Measurements from ENCODE around the gene DNAI2.

The DNAI2 gene

DNA sequence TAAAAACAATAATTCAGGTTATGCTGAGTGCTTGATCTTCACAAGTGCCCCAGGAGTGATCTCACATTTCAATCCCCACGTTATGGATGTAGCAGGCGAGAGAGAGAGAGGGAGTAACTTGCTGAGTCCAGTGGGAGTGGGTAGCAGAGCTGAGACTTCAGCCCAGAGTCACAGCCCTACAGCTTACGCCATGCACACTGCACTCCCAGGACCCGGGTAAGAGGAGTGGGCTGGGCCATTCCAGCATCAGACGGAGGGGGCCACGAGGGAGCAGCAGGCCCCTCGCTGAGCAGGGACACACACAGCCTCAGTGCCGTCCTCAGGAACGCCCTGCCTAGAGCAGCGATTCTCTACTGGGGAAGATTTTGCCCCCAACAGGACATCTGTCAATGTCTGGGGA is 42.2 kb downstream of the DNAI2 start:
- DNase-seq: no peak

DNA sequence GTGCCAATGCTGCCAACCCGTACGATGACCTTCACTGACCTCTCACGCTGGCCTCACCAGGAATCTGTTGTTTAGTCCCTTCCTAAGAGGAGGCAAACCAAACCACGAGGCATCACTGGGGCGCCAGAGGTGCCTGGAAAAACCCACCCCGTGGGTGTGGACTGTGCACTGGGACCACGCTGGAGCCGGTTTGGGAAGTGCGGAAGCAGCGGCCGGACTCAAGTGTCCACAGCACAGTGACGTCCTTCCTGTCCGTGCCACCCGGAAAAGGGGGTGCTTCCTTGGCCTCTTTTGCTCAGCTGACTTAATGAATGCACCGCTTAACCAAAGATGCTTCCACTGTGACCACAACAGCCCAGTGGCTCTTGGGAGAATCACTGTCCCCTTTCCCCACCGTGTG is 43.0 kb downstream of the DNAI2 start:
- no peak for DNase-seq

DNA sequence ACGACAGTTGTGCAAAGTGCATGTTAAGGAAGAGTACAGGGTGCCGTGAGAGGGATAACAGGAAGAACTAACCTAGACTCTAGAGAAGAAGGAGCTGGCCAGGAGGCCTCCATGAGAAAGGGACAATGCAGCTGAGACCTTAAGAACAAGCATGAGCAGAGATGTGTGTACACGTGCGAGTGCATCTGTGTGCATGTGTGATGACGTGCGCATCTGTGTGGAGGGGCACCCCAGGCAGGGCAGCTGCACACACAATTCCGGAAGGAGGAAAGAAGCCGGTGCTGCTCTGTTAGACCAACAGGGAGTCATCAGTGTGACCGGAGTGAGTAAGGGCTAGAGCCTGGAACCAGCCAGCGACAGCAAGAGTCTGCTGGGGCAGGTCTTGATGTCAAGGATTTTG is 44.4 kb downstream of the DNAI2 start:
- DNase-seq: no peak

DNA sequence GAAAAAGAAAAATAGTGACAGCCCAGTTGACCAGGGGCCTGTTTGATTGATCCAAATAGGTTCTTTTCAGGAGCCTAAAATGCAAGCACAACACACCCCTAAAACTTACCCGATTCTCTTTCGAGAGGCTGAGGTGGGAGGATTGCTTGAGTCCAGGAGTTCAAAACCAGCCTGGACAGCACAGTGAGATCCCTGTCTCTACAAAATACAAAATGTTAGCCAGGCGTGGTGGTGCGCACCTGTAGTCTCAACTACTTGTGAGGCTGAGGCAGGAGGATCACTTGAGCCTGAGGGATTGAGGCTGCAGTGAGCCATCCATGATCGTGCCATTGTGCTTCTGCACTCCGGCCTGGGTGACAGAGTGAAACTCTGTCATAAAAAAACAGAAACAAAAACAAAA is 50.5 kb downstream of the DNAI2 start:
- no peak for DNase-seq

DNA sequence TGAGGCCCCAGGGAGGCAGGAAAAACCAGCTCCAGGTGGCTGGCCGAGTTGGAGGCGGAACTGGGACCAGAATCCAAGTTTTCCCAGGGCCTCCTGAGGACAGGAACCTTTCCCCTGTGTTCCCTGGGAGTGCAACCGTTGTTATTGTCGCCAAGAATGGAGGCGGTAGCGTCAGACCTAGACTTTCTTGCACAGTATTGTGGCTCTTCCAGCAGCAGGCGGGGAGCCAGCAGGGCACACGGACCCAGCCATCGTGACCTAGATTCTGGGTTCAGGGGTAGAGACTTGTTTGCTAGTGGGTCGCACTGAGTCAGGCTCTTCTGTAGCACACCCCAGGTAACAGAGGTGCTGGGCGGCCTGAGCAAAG is 51.3 kb downstream of the DNAI2 start:
- no peak for DNase-seq

DNA sequence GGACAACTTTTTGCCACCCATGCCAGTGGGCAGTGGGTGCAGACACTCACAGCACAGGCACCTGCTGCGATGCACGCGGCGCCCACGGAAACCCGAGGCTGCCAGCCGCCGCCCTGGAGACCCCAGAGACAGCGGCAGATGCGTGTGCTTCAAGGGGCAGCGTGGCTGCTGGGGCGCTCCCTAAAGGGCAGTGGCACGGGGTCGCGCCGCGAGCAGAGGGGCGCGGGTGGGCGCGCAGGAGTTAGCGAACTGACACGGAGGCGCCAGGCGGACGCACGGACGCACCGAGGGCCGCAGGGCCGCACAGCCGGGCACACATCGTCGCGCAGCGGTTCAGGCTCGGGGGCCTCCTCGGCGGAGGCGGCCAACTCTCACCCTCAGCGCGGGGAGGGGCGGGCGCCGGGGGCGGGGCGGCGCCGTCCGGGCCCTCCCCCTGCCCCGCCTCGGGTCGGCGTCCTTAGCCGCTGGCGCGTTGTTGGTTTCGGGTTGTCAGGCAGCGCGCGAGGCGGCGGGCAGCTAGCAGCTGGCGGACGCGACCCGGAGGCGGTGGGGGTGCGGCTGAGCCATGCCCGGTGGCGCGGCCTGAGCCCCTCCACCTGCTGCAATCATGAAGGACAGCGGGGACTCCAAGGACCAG is 51.8 kb downstream of the DNAI2 start, which contains the start of gene KIF19:
KIF19 (plus strand) TSS at position 484 of the 637 bp plus-strand sequence; CDS start at position 608, 124 bp downstream.
- no peak for DNase-seq

DNA sequence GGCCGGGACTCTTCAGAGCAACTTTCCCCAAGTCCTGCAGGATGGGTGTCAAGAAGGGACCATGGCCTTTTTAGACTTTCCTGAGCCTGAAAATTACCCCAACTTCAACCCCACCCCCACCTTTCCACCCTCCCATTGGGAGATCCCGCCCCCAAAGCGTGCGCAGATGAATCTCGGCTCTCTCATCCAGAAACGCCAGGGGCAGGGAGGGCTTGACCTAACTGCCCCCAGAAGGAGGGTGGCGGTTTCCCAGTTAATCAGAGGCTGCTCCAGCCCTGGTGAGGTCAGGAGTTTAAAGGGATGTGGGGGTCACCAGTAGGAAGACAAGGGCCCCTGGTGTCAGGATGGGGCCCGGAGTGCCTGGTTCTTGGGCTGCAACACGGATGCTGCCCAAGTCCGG is 52.5 kb downstream of the DNAI2 start:
- DNase-seq: no peak

DNA sequence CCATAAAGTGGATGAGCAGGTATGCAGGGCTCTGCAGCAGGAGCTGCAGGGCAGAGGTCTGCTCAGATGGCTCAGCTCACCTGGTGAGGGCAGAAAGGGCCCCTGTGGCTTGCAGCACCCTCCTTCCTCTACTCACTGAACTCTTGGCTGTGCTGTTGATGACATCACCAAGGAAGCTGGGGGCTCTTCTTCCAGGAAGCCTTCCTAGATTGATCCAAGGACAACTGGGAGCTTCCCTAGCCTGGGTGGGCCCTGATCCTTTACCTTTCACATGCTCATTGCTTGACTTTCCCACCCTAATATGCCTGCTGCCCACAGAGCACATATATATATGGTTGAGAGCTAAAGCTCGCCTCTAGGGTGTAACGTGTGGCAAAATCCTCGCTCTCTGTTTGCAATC is 54.5 kb downstream of the DNAI2 start:
- DNase-seq: no peak

DNA sequence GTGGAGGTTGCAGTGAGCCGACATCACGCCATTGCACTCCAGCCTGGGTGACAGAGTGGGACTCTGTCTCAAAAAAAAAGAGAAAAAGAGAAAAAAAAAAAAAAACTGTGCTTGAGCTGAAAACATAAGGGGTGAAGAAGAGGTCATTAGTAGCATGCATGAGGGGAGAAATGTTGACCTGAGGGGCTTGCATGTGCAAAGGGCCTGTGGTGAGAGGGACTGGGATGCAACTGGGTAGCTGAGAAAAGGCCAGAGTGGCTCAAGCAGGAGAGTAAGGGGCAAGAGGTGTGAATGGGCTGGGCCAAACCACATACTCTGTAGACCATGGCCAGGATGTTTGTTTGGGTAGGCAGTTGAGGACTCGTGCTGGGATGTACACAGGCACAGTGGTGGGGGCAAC is 55.3 kb downstream of the DNAI2 start:
- no peak for DNase-seq

DNA sequence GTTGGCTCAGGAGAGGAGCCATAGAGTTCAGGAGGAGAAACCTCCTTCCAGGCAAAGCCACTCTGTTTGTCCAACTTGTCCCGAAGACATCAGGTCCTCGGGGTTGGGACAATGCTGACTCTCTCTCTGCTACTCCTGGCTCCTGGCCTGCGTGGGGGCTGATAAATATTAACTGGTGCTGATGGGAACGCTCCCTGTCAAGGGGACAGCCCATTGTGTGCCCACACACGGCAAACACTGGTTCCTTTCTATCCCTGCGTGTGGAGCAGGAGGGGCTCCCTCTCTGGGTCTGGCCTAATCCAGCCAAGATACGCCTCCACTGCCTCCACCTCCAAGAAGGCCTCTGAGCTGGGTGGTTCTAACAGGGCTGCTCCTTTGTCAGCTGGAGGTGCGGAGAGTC is 56.4 kb downstream of the DNAI2 start:
- DNase-seq: no peak

DNA sequence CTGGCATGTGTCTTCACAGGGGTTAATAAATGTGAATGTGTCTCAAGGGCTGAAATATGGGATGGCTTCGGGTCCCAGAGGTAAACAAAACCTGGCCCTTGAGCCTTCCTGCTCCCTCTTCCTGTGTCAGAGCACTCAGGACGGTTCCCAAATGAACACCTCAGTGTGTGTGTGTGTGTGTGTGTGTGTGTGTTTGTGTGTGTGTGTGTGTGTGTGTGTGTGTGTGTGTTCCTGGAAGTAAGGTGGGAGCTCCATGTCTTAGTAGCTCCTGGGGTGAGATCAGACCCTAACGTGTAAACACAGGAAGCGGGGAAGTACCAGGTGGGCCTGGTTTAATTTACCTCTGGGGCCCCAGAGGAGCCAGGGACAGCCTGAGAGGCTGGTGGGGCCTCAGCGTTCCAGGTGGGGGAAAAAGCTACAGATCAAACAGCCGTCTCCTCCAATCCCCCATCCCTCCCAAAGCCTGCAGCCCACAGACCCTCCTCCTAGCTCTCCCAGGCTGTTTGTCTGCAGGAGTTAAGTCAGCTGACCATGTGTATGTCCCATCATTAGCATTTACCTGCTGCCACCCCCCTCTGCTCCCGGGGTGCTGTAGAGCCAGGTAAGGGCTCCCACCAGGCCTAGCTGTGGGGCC is 58.1 kb downstream of the DNAI2 start:
- DNase-seq: no peak

DNA sequence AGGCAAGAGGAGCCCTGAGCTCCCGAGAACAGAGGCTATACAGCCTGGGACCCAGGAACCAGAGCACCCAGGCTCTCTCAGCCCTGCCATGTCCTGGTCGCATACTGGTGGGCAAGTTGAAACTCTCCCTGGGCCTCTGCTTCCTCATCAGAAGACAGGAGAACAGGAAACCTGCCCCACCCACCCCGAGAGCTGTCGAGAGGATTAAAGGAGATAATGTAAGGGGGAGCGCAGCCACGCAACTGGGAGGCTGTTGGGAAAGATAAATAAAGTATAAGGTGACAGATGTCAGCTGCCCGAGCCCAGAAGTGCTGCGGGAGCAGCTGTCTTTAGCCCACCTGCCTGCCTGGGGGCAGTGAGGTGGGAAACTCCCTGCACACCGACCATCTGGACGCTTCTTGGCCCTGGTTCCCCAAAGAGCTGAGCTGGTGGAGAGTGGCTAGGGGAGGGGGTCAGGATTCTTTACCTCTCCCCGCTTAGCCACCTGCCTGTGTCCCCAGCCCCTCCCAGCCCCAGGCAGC is 58.8 kb downstream of the DNAI2 start:
- DNase-seq: no peak

DNA sequence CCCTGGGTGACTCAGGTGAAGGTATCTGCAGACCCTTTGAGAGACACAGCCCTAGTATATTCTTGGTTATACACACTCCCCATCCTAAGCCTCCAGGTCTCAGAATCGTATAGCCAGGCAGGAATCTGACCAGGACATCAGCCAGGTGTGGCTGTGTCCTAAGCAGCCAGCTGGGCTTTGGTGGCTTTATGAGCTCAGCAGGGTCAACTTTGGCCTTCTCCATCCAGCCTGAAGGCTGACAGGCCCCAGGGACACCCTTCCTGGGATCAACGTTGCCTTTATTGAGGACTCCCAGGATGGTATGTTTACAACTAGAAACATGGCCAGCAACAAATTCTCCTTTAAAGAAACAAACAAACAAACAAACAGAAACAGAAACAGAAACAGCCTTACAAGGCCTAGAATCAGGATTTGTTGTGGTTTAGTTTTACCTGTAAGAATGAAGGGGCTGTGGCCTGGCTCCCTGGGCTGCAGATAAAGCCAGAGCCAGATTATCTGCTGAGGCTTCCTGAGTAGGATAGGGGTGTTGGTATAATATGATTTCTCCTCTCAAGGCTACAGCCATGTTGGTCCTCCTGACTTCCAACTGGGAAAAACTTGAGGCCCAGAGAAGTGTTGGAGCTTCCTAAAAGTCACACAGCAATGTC is 60.5 kb downstream of the DNAI2 start:
- DNase-seq: no peak

DNA sequence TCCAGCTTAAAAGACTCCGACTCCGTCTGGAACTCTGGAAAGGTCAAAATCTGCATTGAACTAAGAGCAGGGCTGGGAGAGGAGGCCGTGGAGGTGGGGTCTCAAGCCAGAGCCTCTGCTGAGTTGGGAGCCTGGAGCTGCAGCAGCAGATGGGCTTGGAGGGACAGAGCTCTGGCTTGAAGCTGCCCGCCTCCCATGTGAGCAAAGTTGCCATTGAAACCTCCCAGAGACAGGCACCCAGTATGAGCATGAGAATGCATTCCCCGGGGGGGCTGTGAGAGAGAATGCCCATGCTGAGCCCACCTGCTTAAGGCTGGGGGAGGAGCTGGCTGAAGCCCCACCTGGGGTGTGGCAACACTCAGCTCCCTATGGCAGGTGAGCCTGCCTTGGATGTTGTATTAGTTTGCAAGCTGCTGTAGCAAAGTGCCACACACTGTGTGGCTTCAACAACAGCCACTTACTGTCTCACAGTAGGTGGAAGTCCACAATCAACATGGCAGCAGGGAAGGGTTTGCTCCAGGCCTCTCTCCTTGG is 61.6 kb downstream of the DNAI2 start:
- DNase-seq: no peak

DNA sequence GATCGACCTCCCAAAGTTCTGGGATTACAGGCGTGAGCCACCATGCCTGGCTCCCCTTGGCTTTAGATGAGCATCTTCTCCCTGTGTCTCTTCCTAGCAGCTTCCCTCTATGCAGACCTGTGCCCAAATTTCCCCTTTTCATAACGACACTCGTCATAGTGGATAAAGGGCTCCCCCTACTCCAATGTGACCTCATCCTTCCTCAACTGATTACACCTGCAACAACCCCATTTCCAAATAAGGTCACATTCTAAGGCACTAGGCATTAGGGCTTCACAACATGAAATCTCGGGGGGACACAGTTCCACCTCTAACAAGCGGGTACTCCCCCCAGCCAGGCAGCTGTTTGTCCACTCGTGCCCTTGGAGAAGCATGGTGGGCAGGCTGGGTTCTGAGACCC is 62.3 kb downstream of the DNAI2 start:
- no peak for DNase-seq

DNA sequence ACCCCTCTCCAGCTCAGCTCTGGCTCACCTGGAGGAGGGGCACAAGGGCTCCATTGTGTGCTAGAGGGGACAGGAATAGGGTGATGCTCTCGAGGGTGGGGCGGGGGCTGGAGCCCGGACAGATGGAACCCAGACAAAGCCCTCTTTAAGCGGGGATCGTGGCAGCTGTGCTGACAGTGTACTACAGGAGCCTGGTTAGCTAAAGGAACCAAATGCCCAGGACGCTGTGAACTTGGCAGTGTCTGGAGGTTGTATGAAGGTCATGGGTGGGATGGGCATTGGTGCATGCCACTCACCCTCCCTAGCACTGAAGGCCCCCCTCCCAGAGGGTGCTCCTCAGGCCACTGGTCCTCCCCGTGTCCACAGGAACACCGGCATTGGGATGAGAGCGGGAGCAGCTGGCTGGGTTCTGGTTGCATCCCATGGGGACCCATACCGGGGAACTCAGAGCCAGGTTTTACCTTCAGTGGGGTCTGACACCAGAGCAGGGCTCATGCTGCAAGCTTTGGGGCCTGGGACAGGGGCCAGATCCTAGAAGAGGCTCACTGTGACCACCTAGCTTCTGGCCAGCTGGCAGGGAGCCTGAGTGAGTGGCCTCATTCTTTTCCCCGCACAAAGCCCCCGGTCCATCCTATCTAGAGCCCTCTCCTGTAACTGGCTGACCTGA is 63.9 kb downstream of the DNAI2 start:
- DNase-seq: no peak

DNA sequence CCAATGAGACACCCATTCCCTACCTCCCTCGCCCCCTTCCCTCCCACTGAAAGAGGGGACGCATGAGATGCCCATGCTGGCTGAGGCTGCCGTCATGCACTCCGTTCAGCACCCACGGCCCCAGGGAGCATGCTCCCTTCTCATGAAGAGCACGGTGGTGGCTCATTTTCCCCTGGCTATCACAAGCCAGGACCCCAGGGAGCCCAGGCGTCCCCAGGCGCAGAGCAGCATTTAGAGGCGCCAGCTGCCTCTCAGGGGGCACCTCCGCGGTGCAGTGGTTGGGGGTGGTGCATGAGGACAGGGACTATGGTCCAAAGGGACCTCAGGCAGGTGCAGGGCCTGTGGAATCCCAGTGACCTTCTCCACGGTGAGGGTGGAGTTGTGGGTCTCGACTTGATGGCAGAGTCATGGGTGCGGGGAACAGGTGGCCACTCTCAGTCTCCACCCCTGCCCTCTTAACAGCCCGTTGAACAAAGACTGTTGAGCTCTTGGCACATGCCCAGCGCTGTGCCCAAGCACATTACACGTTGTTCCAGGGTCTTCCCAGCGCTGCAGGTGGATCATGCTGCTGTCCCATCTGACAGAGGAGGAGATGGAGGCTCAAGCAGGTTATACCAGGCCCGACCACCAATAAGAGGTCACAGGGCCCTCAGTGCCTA is 65.6 kb downstream of the DNAI2 start:
- no peak for DNase-seq

DNA sequence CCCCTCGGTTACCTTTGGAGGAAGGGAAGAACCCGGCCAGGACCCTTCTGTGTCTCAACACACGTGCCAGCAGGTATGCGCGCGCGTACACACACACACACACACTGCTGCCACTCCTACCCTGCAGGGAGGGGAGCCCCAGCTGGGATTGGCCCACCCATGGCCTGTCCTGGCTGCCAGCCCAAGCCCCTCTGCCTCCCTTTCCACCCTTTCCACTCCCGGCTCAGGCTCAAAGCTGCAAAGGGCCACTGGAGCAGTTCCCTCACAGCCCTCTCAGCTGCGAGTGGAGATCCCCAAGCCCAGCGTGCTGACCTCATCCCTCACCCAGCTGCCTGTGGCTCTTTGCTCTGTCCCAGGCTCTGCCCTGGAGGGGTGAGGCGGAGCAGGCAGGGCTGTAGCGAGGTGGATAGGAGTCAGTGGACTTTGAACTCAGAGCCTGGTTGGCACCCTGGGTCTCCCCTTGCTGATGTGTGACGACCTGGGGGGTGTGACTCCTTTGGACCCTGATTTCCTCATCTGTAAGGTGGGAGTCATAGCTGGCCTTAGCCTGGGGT is 66.5 kb downstream of the DNAI2 start:
- DNase-seq: no peak

DNA sequence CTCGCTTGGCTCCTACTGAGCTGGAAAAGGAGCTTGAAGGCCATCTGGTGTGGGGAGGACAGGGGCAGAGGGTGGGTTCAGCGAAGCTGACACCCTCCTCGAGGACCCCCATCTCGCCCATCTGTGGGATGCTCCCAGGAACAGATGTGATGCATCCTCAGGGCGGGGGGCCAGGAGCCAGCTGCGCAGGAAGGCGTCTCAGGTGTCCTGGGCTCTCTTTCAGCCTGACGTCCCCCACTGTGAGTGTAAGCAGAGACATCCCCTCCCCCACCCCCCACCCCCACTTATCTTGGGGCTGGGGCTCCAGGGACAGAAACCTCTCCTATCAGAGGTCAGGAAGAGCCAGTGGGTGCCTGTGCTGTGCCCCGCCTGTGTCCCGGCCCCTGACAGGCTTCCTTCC is 68.2 kb downstream of the DNAI2 start:
- DNase-seq: no peak

DNA sequence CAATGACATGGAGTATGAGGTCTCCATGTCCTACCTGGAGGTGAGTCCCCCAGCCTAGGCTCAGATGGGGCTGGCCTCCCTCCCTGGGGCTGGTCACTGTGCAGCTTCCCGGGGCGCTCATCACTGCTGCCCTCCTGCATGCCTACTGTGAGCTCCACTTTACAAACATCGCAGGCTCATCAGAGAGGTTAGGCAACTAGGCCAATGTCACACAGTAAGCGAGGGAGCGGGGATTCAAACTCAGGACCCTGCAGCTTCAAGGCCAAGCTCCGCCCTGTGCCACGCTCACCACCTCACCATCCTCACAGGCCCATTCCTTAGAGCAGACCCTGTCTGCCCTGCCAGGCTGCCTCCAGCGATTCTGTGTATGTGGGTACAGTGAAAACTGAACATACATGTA is 69.1 kb downstream of the DNAI2 start:
- DNase-seq: no peak

DNA sequence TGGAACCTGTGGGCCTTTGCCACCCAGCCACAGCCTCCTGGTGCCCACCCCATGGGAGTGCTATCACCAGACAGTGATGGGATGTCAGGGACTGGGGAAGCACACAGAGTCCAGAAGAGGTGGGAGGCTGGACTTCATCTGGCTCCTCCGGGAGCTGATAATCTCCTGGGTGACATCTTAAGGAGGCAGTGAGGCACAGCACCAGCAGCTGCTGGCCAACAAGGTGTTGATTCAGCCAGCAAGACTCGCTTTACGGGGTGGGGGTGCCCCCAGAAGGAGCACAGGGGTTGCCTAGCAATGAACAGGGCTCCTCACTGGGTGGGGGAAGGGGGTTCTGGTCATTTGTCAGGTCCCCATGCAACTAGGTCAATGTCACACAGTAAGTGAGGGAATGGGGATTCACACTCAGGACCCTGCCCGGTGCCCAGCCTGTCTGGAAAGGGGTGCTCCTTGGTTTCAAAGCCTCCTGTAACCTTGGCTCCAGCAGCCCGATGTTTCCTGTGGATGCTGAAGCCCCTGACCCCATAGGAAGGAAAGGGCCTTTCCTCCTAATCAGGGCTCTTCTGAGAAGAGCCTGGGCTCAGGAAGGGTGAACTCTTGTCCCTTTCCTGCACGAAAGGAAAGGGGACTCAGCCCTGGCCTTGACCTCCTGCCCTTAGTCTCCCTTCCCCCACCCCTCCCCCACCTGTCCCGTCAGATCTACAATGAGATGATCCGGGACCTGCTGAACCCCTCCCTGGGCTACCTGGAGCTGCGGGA is 69.7 kb downstream of the DNAI2 start:
- no peak for DNase-seq

DNA sequence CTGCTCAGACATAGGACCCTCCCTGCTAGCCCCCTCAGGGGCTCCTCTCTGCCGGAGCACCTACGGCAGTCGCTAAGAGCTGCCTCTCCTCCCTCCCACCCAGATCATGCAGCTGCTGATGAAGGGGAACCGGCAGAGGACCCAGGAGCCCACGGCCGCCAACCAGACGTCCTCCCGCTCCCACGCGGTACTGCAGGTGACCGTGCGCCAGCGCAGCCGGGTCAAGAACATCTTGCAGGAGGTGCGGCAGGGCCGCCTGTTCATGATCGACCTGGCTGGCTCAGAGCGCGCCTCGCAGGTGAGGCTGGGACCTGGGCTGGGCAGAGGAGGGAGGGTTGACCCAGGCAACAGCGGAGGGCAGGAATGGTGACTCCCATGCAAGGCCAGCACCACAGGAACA is 70.6 kb downstream of the DNAI2 start:
- DNase-seq: no peak
